NB4 (cell line): ENCODE measurements around the gene ZNF772.
"Not testable (repeated sequence)": the region's sequence is repeated elsewhere in the genome, so short reads cannot be mapped to it uniquely, and the experiment has no call there.

Experiments
- MYC ChIP-seq: IDR thresholded peaks from 2 replicates; pipeline ENCODE4 v1.6.1; 2011; ENCODE audit warnings: low read depth, low read length
- POLR2A ChIP-seq: IDR thresholded peaks from 2 replicates; pipeline ENCODE4 v1.6.1; 2011; ENCODE audit warnings: mild to moderate bottlenecking; ENCODE audit not compliant: insufficient read length; ENCODE audit errors: extremely low read depth
- TF ChIP-seq, protein P1 (sequence below): IDR thresholded peaks from one replicate; pipeline ENCODE4 v1.5.1; 2012; ENCODE audit warnings: low read depth, low read length
- TF ChIP-seq, protein P2 (sequence below): IDR thresholded peaks from 2 replicates; pipeline ENCODE4 v1.6.1; 2011; ENCODE audit warnings: low read depth, low read length

DNA sequence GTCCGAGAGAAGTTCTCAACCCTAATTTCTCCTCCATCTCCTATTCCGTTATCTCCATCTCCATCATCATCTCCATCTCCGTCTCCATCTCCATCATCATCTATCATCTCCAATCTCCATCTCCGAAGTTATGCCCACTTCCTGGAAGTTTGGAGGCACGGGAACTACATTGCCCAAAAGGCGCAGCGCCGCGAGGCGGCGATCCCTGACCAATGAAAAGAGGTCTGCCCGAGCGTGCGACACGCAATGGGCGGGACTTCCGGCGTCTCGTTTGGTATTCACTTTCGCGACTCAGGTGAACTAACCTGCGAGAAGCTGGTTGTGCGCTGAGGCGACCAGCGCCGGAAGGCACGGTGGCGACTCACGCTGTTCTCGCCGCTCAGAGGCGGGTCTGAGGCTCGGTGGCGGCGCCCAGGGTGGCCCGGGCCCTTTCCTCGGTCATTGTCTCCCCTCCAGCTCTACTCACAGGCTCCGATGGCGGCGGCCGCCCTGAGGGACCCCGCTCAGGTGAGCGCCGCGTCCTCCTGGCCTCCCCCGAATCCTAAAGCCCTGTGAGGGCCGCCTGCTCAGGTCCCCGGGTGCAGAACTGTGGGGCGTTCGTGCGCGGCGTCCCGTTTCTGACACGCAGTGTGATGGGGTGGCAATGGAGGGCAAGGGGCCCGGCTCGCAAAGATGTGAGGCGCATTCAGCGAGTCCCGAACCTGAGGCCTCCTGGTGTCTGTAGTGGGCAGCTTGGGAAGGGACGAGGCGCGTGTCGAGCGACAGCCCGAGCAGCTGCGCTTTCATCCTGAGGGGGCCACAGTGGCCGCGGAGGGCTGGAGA is 10.3 kb upstream of the ZNF772 start, which contains the start of gene ZNF419:
- TF ChIP-seq, protein P1, sequence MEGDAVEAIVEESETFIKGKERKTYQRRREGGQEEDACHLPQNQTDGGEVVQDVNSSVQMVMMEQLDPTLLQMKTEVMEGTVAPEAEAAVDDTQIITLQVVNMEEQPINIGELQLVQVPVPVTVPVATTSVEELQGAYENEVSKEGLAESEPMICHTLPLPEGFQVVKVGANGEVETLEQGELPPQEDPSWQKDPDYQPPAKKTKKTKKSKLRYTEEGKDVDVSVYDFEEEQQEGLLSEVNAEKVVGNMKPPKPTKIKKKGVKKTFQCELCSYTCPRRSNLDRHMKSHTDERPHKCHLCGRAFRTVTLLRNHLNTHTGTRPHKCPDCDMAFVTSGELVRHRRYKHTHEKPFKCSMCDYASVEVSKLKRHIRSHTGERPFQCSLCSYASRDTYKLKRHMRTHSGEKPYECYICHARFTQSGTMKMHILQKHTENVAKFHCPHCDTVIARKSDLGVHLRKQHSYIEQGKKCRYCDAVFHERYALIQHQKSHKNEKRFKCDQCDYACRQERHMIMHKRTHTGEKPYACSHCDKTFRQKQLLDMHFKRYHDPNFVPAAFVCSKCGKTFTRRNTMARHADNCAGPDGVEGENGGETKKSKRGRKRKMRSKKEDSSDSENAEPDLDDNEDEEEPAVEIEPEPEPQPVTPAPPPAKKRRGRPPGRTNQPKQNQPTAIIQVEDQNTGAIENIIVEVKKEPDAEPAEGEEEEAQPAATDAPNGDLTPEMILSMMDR: not testable (repeated sequence)
- TF ChIP-seq POLR2A: peak; percentile 45
- TF ChIP-seq, protein P2, sequence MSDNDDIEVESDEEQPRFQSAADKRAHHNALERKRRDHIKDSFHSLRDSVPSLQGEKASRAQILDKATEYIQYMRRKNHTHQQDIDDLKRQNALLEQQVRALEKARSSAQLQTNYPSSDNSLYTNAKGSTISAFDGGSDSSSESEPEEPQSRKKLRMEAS: not testable (repeated sequence)
- TF ChIP-seq MYC: not testable (repeated sequence)
